Activated CD4-positive, alpha-beta T cell treated with anti-CD3 and anti-CD28 coated beads for 4 hours (primary cell): ENCODE measurements around the gene SLC25A53.
A peak's percentile ranks its signal among the peaks of the same experiment; 100 is the strongest.
"Not testable (repeated sequence)": the region's sequence is repeated elsewhere in the genome, so short reads cannot be mapped to it uniquely, and the experiment has no call there.

ENCODE experiments used
- DNase-seq, 2 donors: peaks; one replicate each; pipeline ENCODE4 v3.0.0-alpha.2; 2020

Gene SLC25A53

GRCh38 chrX:104130808-104131207 is 26.0 kb downstream of the SLC25A53 start:
- no peak for DNase-seq

DNA sequence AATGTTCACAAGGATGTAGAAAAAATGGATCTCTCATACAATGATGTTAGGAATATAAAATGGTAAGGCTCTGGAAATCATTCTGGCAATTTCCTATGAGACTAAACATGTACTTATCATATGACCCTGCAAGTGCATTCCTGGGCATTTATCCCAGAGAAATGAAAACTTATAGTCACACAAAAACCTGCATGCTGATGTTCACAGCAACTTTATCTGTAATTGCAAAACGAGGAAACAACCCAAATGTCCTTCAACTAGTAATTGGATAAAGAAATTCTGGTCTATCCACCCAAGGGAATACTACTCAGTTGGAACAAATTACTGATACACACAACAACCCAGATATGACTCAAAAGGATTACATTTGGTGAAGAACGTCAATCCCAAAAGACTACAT is 30.0 kb downstream of the SLC25A53 start:
- no peak for DNase-seq

GRCh38 chrX:104122829-104123228 is 34.0 kb downstream of the SLC25A53 start:
- no peak for DNase-seq

- no peak for DNase-seq
These were observed 38.0 kb downstream of the SLC25A53 start for GRCh38 chrX:104118765-104119164.

DNA sequence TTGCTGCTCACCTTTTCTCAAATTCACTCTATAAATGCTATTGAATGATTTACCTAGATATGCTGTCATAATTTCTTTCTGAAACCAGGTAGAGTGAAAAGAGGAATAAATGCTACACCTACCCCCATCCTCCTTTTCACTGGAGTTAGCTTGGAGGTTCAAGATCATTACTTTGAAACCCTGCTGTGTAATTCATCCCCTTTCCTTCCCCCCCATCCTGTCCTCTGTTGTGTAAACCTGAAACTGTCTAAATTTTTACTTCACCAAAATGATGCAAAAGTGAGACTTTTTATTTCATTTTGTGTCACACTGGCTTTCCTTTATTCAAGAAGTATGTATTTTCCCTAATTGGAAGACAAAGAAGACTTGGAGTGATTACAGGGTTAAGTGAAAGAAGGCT is 39.0 kb downstream of the SLC25A53 start:
- no peak for DNase-seq

- peak; percentile 40 to 44 for DNase-seq
These were observed 43.4 kb downstream of the SLC25A53 start for GRCh38 chrX:104113222-104113965.

- DNase-seq: peak; percentile 12 to 18
These were observed 44.4 kb downstream of the SLC25A53 start, which contains the start of gene ZCCHC18 for GRCh38 chrX:104112326-104112951. Gene ZCCHC18 (plus strand): TSS chrX:104112523. CDS start chrX:104114112, 1,589 bp downstream.

GRCh38 chrX:104110491-104111240 is 46.1 kb downstream of the SLC25A53 start:
- DNase-seq: not testable (repeated sequence)

- no peak for DNase-seq
These were observed 47.9 kb downstream of the SLC25A53 start for GRCh38 chrX:104108955-104109354.

- no peak for DNase-seq
These were observed 51.2 kb downstream of the SLC25A53 start for GRCh38 chrX:104105330-104106262.

- DNase-seq: no peak
These were observed 52.1 kb downstream of the SLC25A53 start for GRCh38 chrX:104104676-104105075.

GRCh38 chrX:104098919-104099318 is 57.9 kb downstream of the SLC25A53 start:
- no peak for DNase-seq

- DNase-seq: peak; percentile 38 to 61
These were observed 58.5 kb downstream of the SLC25A53 start for GRCh38 chrX:104098151-104098808.

DNA sequence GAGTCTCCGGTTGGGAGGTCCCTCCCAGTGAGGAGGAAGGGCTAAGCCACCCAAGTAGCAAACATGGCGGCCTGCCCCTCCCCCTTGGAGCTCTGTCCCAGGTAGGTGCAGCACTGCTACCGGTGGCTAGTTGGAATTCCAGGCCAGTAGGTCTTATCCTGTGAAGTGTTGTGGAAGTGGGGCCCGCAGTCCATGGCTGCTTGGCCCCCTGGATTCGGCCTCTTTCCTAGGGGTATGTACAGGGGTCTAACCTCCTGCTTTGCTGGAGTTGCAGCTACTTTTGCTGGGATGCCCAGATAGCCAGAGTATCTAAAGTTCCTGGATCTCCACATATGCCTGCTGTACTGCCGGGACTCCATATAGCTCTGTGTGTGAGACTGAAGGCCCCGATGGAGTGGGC is 70.9 kb downstream of the SLC25A53 start:
- no peak for DNase-seq

GRCh38 chrX:104085477-104085876 is 71.3 kb downstream of the SLC25A53 start:
- no peak for DNase-seq

- DNase-seq: no peak
These were observed 72.1 kb downstream of the SLC25A53 start for GRCh38 chrX:104084534-104085277.

- DNase-seq: no peak
These were observed 72.7 kb downstream of the SLC25A53 start for GRCh38 chrX:104084063-104084462.

GRCh38 chrX:104077854-104078253 is 79.0 kb downstream of the SLC25A53 start:
- DNase-seq: not testable (repeated sequence)

GRCh38 chrX:104075778-104076445 is 80.9 kb downstream of the SLC25A53 start, which contains the start of gene TMSB15C:
Gene TMSB15C (minus strand): TSS chrX:104076236.
- DNase-seq: not testable (repeated sequence)

- not testable (repeated sequence) for DNase-seq
These were observed 94.2 kb downstream of the SLC25A53 start for GRCh38 chrX:104062636-104063035.
